Colonic mucosa (tissue), 4 donors: ENCODE measurements around the gene CCT8. TPM values are rescaled to one million over a fixed set of nuclear protein-coding genes. Genes with fewer than 3 reads are reported as not detected.

Source experiments
- DNase-seq: peaks from one replicate; pipeline ENCODE4 v3.0.0-alpha.2; 2020
- H3K27ac ChIP-seq: fragments of 200-600 bp; one replicate; pipeline ENCODE4 v1.8.0; 2021
- H3K27me3 ChIP-seq: fragments of 200-600 bp; one replicate; pipeline ENCODE4 v1.8.0; 2021
- H3K36me3 ChIP-seq: fragments of 200-600 bp; one replicate; pipeline ENCODE4 v1.8.0; 2021
- H3K4me1 ChIP-seq: fragments of 200-600 bp; one replicate; pipeline ENCODE4 v1.8.0; 2021; ENCODE audit warnings: mild to moderate bottlenecking
- H3K4me3 ChIP-seq: fragments of 200-600 bp; one replicate; pipeline ENCODE4 v1.8.0; 2021
- H3K9ac ChIP-seq, 2 donors: one replicate each; pipeline ENCODE4 v1.7.0; 2013; ENCODE audit warnings: control low read depth in 2 of 2, low read depth in 2 of 2, low read length in 2 of 2
- H3K9me3 ChIP-seq: fragments of 200-600 bp; one replicate; pipeline ENCODE4 v1.8.0; 2021
- intact Hi-C: fragments of 100-400 bp; cut with DNase I; formaldehyde crosslinking; loops from one replicate; pipeline ENCODE4 v1.14.1; 2022
- total RNA-seq, 2 donors: library from RNA; stranded (reverse); fragmentation: NEBNext Ultra II Directional in 1 of 2; extraction: Animal tissue kit (Norgen Biotek cat#: 25700) in 1 of 2; gene quantifications; one replicate each; pipeline ENCODE4 v1.2.1, GENCODE V29; 2021
- TF ChIP-seq, protein P1 (sequence below): fragments of 200-600 bp; IDR thresholded peaks from one replicate; pipeline ENCODE4 v1.8.0; 2022; ENCODE audit warnings: antibody characterized with exemption, mild to moderate bottlenecking
- donor health status: healthy.
- donor health status: DM: no; HTN: no; CAD: no.
- donor health status: DM: no; HTN: no; CAD: no.

The CCT8 gene
- total RNA-seq, 2 donors from 2014 or later, result 106 to 190 TPM

- Histone ChIP-seq H3K27ac (peak overlapping the region; percentile 84), H3K9me3 (no peaks in the 10 kb centered on the region), H3K4me3 (no peak overlapping the region), H3K27me3 (no peaks in the 10 kb centered on the region), H3K4me1 (no peaks in the 10 kb centered on the region), H3K9ac (no peak overlapping the region), H3K36me3 (no peaks in the 10 kb centered on the region)
- intact Hi-C loops, result no loop called here
- TF ChIP-seq, protein P1, sequence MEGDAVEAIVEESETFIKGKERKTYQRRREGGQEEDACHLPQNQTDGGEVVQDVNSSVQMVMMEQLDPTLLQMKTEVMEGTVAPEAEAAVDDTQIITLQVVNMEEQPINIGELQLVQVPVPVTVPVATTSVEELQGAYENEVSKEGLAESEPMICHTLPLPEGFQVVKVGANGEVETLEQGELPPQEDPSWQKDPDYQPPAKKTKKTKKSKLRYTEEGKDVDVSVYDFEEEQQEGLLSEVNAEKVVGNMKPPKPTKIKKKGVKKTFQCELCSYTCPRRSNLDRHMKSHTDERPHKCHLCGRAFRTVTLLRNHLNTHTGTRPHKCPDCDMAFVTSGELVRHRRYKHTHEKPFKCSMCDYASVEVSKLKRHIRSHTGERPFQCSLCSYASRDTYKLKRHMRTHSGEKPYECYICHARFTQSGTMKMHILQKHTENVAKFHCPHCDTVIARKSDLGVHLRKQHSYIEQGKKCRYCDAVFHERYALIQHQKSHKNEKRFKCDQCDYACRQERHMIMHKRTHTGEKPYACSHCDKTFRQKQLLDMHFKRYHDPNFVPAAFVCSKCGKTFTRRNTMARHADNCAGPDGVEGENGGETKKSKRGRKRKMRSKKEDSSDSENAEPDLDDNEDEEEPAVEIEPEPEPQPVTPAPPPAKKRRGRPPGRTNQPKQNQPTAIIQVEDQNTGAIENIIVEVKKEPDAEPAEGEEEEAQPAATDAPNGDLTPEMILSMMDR, result no peak
- DNase-seq, result no peak
These were observed 2.4 kb upstream of the CCT8 start for GRCh38 chr21:29075706-29076466.

DNA sequence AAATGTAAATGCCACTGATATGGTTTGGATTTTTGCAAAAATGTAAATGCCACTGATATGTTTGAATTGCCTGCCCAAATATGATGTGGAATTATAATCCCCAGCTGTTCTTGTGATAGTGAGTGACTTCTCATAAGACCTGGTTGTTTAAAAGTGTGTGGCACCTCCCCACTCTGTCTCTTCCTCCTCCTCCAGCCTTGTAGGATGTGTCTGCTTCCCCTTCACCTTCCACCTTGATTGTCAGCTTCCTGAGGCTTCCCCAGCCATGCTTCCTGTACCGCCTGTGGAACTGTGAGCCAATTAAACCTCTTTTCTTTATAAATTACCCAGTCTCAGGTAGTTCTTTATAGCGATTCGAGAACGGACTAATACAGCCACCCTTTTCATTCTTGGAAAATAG, 1.3 kb upstream of the CCT8 start:
- Histone ChIP-seq H3K9me3 (no peaks in the 10 kb centered on the region), H3K4me3 (no peak overlapping the region), H3K9ac (no peak overlapping the region), H3K4me1 (no peaks in the 10 kb centered on the region), H3K36me3 (no peaks in the 10 kb centered on the region), H3K27me3 (no peaks in the 10 kb centered on the region), H3K27ac (no peak overlapping the region)
- no peak for DNase-seq
- TF ChIP-seq, protein P1, result no peak
- intact Hi-C loops, result no loop called here

- Histone ChIP-seq H3K9ac (peak overlapping the region; percentile 60 to 93), H3K4me1 (no peaks in the 10 kb centered on the region), H3K4me3 (peak overlapping the region; percentile 95), H3K9me3 (no peaks in the 10 kb centered on the region), H3K36me3 (no peaks in the 10 kb centered on the region), H3K27ac (peak overlapping the region; percentile 95), H3K27me3 (no peaks in the 10 kb centered on the region)
- TF ChIP-seq, protein P1, result no peak
- DNase-seq, result no peak
- intact Hi-C loops, result no loop called here
These were observed 544 bp upstream of the CCT8 start for GRCh38 chr21:29074007-29074376.

- Histone ChIP-seq H3K9me3 (no peaks in the 10 kb centered on the region), H3K4me3 (peak overlapping the region; percentile 95), H3K27ac (peak overlapping the region; percentile 95), H3K36me3 (no peaks in the 10 kb centered on the region), H3K4me1 (no peaks in the 10 kb centered on the region), H3K9ac (peak overlapping the region; percentile 89 to 93), H3K27me3 (no peaks in the 10 kb centered on the region)
- intact Hi-C loops, result no loop called here
- no peak for DNase-seq
- TF ChIP-seq, protein P1, result no peak
These were observed 601 bp downstream of the CCT8 start for GRCh38 chr21:29072873-29073221.

- Histone ChIP-seq H3K9ac (no peak overlapping the region), H3K27ac (no peak overlapping the region), H3K9me3 (no peaks in the 10 kb centered on the region), H3K4me1 (no peaks in the 10 kb centered on the region), H3K4me3 (no peak overlapping the region), H3K36me3 (peaks cover 12% of the 10 kb centered on the region), H3K27me3 (no peaks in the 10 kb centered on the region)
- TF ChIP-seq, protein P1, result no peak
- DNase-seq, result no peak
- intact Hi-C loops, result no loop called here
These were observed 8.5 kb downstream of the CCT8 start for GRCh38 chr21:29064850-29065481.
